Gastrocnemius medialis (tissue), 4 donors: ENCODE results near the gene MYO9B. TPM values are rescaled to one million over a fixed set of nuclear protein-coding genes. Genes with fewer than 3 reads are reported as not detected.
"Not testable (repeated sequence)": the region's sequence is repeated elsewhere in the genome, so short reads cannot be mapped to it uniquely, and the experiment has no call there.

Experiments
- ATAC-seq, 2 donors: fragments of 150-250 bp; one replicate each; pipeline ENCODE4 v1.9.1; 2016
- DNase-seq, 2 donors: peaks; one replicate each; pipeline ENCODE4 v3.0.0-alpha.2; 2019
- H3K27ac ChIP-seq, 4 donors: fragments of 200-600 bp; sonication (generic); 1 replicate in 1 of 4; 2 replicates in 3 of 4; pipeline ENCODE4 v1.5.1; 2016 to 2018; ENCODE audit warnings: mild to moderate bottlenecking in 2 of 4, moderate library complexity in 1 of 4
- H3K27me3 ChIP-seq, 3 donors: fragments of 200-600 bp; sonication (generic) in 2 of 3; 1 replicate in 1 of 3; 2 replicates in 2 of 3; pipeline versions ENCODE4 v1.5.1 to v1.6.0; 2016 to 2019; ENCODE audit warnings: mild to moderate bottlenecking in 1 of 3, moderate library complexity in 1 of 3
- H3K36me3 ChIP-seq, 2 donors: fragments of 200-600 bp; sonication (generic) in 1 of 2; one replicate each; pipeline ENCODE4 v1.5.1; 2017 to 2018
- H3K4me1 ChIP-seq, 2 donors: fragments of 200-600 bp; sonication (generic) in 1 of 2; one replicate each; pipeline ENCODE4 v1.5.1; 2016 to 2017; ENCODE audit warnings: mild to moderate bottlenecking in 2 of 2
- H3K4me3 ChIP-seq, 4 donors: fragments of 200-600 bp; sonication (generic) in 3 of 4; 1 replicate in 1 of 4; 2 replicates in 3 of 4; pipeline ENCODE4 v1.5.1; 2016 to 2019; ENCODE audit warnings: mild to moderate bottlenecking in 2 of 4
- H3K9me3 ChIP-seq, 3 donors: fragments of 200-600 bp; sonication (generic) in 2 of 3; 1 replicate in 1 of 3; 2 replicates in 2 of 3; pipeline ENCODE4 v1.5.1; 2016 to 2019
- POLR2A ChIP-seq, 2 donors: fragments of 450-650 bp; IDR thresholded peaks; one replicate each; pipeline ENCODE4 v1.6.1; 2017; ENCODE audit warnings: antibody characterized with exemption in 2 of 2, mild to moderate bottlenecking in 2 of 2, moderate library complexity in 2 of 2
- in situ Hi-C, 4 donors: fragments of 200-750 bp; cut with MboI; loops; one replicate each; pipeline versions ENCODE4 v1.15.0 to v1.8.0; 2017; ENCODE audit warnings: low sequenced_read_pairs in 4 of 4
- intact Hi-C: fragments of 100-400 bp; cut with DNase I; formaldehyde crosslinking; loops from one replicate; pipeline ENCODE4 v1.15.1; 2023; ENCODE audit warnings: low total_unique reads
- total RNA-seq, 4 donors: library from RNA; depleted of rRNA; stranded (reverse); fragments of >200 nt; gene quantifications; one replicate each; pipeline versions ENCODE4 v1.1.0 to v1.2.3, GENCODE V29; 2016
- TF ChIP-seq, protein P1 (sequence below), 5 experiments: fragments of 450-650 bp in 3 of 5; fragments of 200-600 bp in 2 of 5; sonication (generic) in 2 of 5; IDR thresholded peaks in 4 of 5; conservative IDR thresholded peaks in 1 of 5; 1 replicate in 4 of 5; 2 replicates in 1 of 5; pipeline ENCODE4 v1.5.1; 2016 to 2019; ENCODE audit warnings: antibody characterized with exemption in 5 of 5, mild to moderate bottlenecking in 3 of 5, moderate library complexity in 3 of 5

The MYO9B gene
- total RNA-seq, 4 donors from 2014 or later = 20.0 to 22.1 (median 20.7) TPM

DNA sequence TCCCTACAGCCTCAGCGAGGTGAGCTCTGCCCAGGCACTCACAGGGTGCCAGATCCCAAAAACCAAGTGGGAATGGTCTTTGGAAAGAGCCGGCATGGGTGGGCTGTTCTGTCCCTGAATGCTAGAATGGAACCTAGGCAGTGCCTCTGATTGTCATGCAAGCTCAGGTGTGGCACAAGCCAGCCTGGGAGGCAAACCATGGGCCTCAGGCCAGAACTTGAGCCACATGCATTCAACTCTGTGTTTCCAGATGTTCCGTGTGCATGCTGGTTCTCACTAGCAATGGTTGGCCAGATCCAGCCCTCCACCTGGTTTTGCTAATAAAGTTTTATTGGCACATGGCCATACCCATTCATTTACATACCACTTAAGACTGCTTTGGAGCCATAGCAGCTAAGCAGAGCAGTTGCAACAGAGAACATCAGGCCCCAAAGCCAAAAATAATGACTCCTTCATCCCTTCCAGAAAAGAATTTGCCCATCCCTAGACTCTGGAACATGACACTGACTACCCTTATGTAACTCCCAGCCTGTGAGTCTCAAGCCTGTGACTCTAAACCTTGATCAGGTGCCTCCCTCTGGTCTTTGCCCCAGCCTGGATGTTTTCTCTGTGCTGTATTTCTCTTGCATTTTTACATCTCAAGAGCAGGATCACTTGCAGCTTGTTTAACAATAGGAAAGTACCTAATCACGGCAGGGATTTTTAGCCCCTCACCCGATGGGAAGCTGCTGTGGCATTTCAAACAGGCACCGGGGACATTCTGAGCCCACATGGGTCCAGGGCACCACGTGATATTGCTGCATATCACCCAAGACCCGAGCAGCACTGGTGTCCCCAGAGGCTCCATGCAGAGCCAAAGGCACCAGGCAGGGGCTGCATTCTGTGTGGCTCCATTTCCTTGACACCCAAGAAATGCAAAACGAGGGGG lies 84.2 kb downstream of the MYO9B start:
- H3K4me1 ChIP-seq = no peaks in the 10 kb centered on the region
- H3K9me3 ChIP-seq = no peaks in the 10 kb centered on the region
- DNase-seq (no peak), ATAC-seq (peak in 1 of 2 donors; percentile 49)
- H3K4me3 ChIP-seq = no peak overlapping the region
- no peak overlapping the region for H3K27ac ChIP-seq
- in situ Hi-C loops = no loop called here
- intact Hi-C loops = no loop called here
- TF ChIP-seq POLR2A (IDR thresholded peaks at IDR 0.05) = no peak
- TF ChIP-seq, protein P1, sequence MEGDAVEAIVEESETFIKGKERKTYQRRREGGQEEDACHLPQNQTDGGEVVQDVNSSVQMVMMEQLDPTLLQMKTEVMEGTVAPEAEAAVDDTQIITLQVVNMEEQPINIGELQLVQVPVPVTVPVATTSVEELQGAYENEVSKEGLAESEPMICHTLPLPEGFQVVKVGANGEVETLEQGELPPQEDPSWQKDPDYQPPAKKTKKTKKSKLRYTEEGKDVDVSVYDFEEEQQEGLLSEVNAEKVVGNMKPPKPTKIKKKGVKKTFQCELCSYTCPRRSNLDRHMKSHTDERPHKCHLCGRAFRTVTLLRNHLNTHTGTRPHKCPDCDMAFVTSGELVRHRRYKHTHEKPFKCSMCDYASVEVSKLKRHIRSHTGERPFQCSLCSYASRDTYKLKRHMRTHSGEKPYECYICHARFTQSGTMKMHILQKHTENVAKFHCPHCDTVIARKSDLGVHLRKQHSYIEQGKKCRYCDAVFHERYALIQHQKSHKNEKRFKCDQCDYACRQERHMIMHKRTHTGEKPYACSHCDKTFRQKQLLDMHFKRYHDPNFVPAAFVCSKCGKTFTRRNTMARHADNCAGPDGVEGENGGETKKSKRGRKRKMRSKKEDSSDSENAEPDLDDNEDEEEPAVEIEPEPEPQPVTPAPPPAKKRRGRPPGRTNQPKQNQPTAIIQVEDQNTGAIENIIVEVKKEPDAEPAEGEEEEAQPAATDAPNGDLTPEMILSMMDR (IDR thresholded peaks at IDR 0.05 in 4 of 5, conservative IDR thresholded peaks at IDR 0.05 in 1 of 5) = no peak
- no peaks in the 10 kb centered on the region for H3K27me3 ChIP-seq
- H3K36me3 ChIP-seq = peaks cover 0 to 23% of the 10 kb centered on the region in 2 donors

DNA sequence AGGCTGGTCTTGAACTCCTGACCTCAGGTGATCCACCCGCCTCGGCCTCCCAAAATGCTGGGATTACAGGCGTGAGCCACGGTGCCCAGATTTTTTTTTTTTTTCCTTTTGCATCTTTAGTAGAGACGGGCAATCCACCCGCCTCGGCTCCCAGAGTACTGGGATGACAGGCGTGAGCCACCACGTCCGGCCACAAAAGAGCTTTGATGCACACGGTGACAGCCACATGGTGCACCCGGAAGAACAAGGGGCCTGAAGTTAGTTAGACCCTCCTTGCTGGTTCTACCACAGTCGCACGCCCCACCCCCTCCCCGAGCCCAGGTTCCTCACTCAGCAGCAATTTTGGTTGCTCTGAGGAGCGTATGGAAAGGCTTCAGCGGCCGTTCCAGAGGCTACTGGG lies 85.3 kb downstream of the MYO9B start:
- in situ Hi-C loops (no loop called here), intact Hi-C loops (no loop called here)
- H3K4me3 ChIP-seq = no peak overlapping the region
- no peak for DNase-seq
- TF ChIP-seq, protein P1 (IDR thresholded peaks at IDR 0.05 in 4 of 5, conservative IDR thresholded peaks at IDR 0.05 in 1 of 5) = no peak
- TF ChIP-seq POLR2A (IDR thresholded peaks at IDR 0.05) = no peak
- H3K27ac ChIP-seq = no peak overlapping the region
- H3K36me3 ChIP-seq = peaks cover 0 to 23% of the 10 kb centered on the region in 2 donors
- no peaks in the 10 kb centered on the region for H3K4me1 ChIP-seq
- no peaks in the 10 kb centered on the region for H3K9me3 ChIP-seq
- no peak for ATAC-seq
- H3K27me3 ChIP-seq = no peaks in the 10 kb centered on the region

DNA sequence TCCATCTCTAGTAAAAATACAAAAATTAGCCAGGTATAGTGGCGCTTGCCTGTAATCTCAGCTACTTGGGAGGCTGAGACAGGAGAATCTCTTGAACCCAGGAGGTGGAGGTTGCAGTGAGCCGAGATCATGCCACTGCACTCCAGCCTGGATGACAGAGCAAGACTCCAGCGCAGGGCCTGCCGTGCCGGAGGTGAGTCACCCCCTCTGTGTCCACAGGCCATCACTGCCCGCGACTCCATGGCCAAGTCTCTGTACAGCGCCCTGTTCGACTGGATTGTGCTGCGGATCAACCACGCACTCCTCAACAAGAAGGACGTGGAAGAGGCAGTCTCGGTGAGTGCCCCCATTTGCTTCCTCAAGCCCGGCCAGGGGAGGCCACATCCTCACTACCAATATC lies 86.6 kb downstream of the MYO9B start:
- H3K9me3 ChIP-seq, H3K27me3 ChIP-seq, intact Hi-C loops, H3K4me1 ChIP-seq, H3K4me3 ChIP-seq, in situ Hi-C loops, H3K27ac ChIP-seq, DNase-seq, ATAC-seq: not testable (repeated sequence)
- H3K36me3 ChIP-seq = peaks cover 0 to 33% of the 10 kb centered on the region in 2 donors

DNA sequence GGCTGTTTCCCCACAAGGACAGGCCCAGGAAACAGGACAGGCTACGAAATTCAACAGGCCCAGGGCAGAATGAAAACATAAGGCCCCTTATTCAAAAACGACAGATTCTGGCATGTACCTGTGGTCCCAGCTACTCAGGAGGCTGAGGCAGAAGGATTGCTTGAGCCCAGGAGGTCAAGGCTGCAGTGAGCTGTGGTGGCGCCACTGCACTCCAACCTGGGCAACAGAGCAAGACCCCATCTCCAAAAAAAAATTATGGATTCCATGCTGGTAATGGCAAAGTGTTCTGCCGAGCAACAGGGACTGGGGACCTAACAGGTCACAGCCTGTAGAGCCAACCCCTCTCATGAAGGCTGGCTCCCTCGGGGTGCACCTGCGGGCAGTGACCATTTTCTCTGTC lies 87.0 kb downstream of the MYO9B start:
- intact Hi-C loops = no loop called here
- no peaks in the 10 kb centered on the region for H3K4me1 ChIP-seq
- peaks cover 0 to 33% of the 10 kb centered on the region in 2 donors for H3K36me3 ChIP-seq
- no peaks in the 10 kb centered on the region for H3K27me3 ChIP-seq
- no peaks in the 10 kb centered on the region for H3K9me3 ChIP-seq
- ATAC-seq (no peak), DNase-seq (no peak)
- no peak overlapping the region for H3K27ac ChIP-seq
- H3K4me3 ChIP-seq = no peak overlapping the region
- in situ Hi-C loops = no loop called here
- no peak for TF ChIP-seq POLR2A (IDR thresholded peaks at IDR 0.05)
- TF ChIP-seq, protein P1 (IDR thresholded peaks at IDR 0.05 in 4 of 5, conservative IDR thresholded peaks at IDR 0.05 in 1 of 5) = no peak

DNA sequence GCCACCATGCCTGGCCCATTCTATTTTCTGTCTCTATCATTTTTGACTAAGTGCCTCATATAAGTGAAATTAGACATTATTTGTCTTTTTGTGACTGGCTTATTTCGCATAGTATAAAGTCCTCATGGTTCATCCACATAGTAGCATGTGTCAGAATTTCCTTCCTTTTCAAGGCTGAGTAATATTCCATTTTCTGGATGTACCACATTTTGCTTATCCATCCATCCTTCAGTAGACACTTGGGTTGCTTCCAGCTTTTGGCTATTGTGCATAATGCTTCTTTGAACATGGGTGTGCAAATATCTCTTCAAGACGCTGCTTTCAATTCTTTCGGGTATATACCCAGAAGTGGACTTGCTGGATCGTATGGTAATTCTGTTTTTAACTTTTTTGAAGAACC lies 88.1 kb downstream of the MYO9B start:
- ATAC-seq = no peak
- intact Hi-C loops = no loop called here

More for the DNA sequence above, 88.1 kb downstream of the MYO9B start:
- TF ChIP-seq POLR2A (IDR thresholded peaks at IDR 0.05) = no peak
- TF ChIP-seq, protein P1 (IDR thresholded peaks at IDR 0.05 in 4 of 5, conservative IDR thresholded peaks at IDR 0.05 in 1 of 5) = no peak
- Histone ChIP-seq H3K9me3 (no peaks in the 10 kb centered on the region), H3K27me3 (no peaks in the 10 kb centered on the region), H3K4me3 (no peak overlapping the region), H3K36me3 (peaks cover 0 to 44% of the 10 kb centered on the region in 2 donors), H3K27ac (no peak overlapping the region), H3K4me1 (no peaks in the 10 kb centered on the region)
- no peak for DNase-seq
- in situ Hi-C loops = no loop called here
